ENCODE results near the gene DCUN1D4.

GRCh38 chr4:51865717-51866116 lies 22.8 kb downstream of the DCUN1D4 start:
- TF ChIP-seq CTCF (conservative IDR thresholded peaks at IDR 0.05 in 1 of 2, IDR thresholded peaks at IDR 0.05 in 1 of 2; ENCODE audit: low read depth in 1 of 2, low read length in 2 of 2) (no peak), EZH2 (IDR thresholded peaks at IDR 0.05; ENCODE audit: low read length, missing control alignments) (no peak)

Measured in fibroblast of lung (primary cell).